Type B pancreatic cell (in vitro differentiated cells): ENCODE measurements around the gene PHKB. TPM values are rescaled to one million over a fixed set of nuclear protein-coding genes. Genes with fewer than 3 reads are reported as not detected.

Experiments used
- DNase-seq: peaks from one replicate; pipeline ENCODE4 v3.0.0; 2021; ENCODE audit warnings: mixed read lengths; ENCODE audit not compliant: unreplicated experiment; ENCODE audit errors: extremely low spot score
- H3K27ac Mint-ChIP-seq: 2 replicates; pipeline ENCODE4 v1.8.0; 2021; ENCODE audit warnings: mild to moderate bottlenecking, mixed read lengths
- H3K27me3 Mint-ChIP-seq: 2 replicates; pipeline ENCODE4 v1.8.0; 2021; ENCODE audit warnings: mixed read lengths
- H3K36me3 Mint-ChIP-seq: 2 replicates; pipeline ENCODE4 v1.8.0; 2021; ENCODE audit warnings: mixed read lengths
- H3K4me1 Mint-ChIP-seq: one replicate; pipeline ENCODE4 v1.8.0; 2021; ENCODE audit warnings: mixed read lengths; ENCODE audit not compliant: unreplicated experiment
- H3K4me3 Mint-ChIP-seq: 2 replicates; pipeline ENCODE4 v1.8.0; 2021; ENCODE audit warnings: mild to moderate bottlenecking, mixed read lengths
- H3K9me3 Mint-ChIP-seq: 2 replicates; pipeline ENCODE4 v1.8.0; 2021; ENCODE audit warnings: mixed read lengths
- total RNA-seq: library from RNA; stranded (reverse); gene quantifications from 2 replicates; pipeline ENCODE4 v1.2.1, GENCODE V29; 2021; ENCODE audit warnings: low replicate concordance
- TF ChIP-seq, protein P1 (sequence below): fragments of 200-600 bp; sonication (generic); conservative IDR thresholded peaks from 2 replicates; pipeline ENCODE4 v1.5.0; 2021; ENCODE audit warnings: antibody characterized with exemption, mild to moderate bottlenecking

PHKB gene
- total RNA-seq, 1 donor from 2014 or later = 72.9 TPM

DNA sequence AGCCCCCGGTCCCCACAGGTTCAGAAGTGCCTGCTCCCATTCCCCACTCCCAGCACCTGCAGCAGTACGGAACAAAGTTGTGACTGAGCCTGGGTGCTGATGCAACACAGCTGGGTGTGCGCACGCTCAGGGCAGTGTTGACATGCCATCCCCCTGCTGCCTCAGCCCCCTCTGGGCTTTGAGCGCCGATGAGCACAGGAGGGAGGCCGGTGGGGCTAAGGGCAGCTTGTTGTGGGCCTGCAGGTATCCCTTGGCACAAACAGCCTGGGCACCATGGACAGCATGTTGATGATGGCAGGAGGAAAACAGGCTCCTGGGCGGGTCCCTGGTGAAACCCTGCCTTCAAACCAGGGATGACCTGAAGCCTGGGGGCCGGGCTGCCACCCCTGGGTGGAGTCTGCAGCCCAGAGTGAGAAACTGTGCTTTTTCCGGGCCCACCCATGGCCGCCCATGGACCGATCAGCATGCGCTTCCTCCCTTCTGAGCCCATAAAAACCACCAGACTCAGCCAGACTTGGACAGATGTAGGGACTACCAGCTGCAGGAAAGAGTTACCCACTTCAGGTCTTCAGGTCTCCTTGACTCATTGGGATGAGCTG lies 175.5 kb downstream of the PHKB start:
- no peaks in the 10 kb centered on the region for H3K27me3 Mint-ChIP-seq
- H3K4me3 Mint-ChIP-seq = no peak overlapping the region
- H3K36me3 Mint-ChIP-seq = peaks cover 23% of the 10 kb centered on the region
- H3K27ac Mint-ChIP-seq = no peak overlapping the region
- H3K4me1 Mint-ChIP-seq = no peaks in the 10 kb centered on the region
- TF ChIP-seq, protein P1, sequence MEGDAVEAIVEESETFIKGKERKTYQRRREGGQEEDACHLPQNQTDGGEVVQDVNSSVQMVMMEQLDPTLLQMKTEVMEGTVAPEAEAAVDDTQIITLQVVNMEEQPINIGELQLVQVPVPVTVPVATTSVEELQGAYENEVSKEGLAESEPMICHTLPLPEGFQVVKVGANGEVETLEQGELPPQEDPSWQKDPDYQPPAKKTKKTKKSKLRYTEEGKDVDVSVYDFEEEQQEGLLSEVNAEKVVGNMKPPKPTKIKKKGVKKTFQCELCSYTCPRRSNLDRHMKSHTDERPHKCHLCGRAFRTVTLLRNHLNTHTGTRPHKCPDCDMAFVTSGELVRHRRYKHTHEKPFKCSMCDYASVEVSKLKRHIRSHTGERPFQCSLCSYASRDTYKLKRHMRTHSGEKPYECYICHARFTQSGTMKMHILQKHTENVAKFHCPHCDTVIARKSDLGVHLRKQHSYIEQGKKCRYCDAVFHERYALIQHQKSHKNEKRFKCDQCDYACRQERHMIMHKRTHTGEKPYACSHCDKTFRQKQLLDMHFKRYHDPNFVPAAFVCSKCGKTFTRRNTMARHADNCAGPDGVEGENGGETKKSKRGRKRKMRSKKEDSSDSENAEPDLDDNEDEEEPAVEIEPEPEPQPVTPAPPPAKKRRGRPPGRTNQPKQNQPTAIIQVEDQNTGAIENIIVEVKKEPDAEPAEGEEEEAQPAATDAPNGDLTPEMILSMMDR = no peak
- H3K9me3 Mint-ChIP-seq = no peaks in the 10 kb centered on the region
- DNase-seq = no peak

DNA sequence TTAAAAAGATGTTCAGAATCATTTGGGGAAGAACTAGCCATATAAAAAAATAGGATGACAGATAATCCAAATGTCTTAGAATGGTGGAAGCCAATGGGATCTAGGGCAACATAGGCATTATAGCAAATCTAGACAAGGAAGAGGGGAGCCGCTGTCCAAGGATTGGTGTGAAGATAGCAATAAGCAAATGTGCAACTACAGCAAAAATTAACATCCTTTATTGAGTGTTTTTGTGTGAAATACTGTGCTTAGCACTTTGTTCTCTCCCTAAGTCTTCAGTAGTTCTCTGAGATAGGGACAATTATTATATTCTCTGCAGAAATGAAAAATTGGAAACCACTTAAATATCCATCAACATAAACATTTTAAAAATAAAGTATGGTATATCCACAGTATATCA lies 177.0 kb downstream of the PHKB start:
- H3K9me3 Mint-ChIP-seq = no peaks in the 10 kb centered on the region
- no peak for DNase-seq
- TF ChIP-seq, protein P1 = no peak
- H3K36me3 Mint-ChIP-seq = peaks cover 21% of the 10 kb centered on the region
- H3K27ac Mint-ChIP-seq = no peak overlapping the region
- peaks cover 5% of the 10 kb centered on the region for H3K4me1 Mint-ChIP-seq
- H3K4me3 Mint-ChIP-seq = no peak overlapping the region
- H3K27me3 Mint-ChIP-seq = no peaks in the 10 kb centered on the region

GRCh38 chr16:47640661-47641060 lies 179.5 kb downstream of the PHKB start:
- Mint-ChIP-seq H3K27ac (no peak overlapping the region), H3K4me1 (peaks cover 12% of the 10 kb centered on the region)
- TF ChIP-seq, protein P1 = no peak

DNA sequence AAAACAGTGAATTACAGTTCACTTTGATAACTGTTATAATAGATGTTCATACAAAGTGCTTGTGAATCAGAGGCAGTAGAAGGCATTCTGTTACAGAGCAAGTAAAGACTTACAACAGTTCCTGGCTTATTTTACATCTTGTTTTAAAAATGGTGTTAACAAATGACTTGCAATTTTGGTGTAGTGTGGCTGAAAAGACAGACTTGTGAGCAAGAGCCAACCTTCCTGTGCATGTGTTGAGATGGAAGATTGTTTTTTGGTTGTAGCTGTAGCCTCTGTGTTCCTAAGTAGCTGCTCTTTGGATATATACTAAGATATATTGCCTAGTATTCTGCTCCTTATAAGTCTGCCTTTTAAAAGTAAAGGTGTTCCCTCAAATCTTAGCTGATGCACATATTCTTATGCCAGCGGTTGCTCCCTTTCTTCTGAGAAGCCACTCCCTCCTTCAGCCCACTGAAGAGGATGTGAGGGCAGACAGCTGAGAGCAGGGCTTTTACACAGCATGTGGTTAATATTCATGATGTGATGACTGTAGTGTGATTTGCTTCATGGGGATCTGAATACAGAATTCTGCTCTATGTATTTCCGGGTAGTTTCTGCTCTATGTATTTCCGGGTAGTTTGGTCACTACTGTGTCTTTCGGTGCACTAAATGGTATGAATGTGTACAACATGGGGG lies 182.3 kb downstream of the PHKB start:
- H3K27me3 Mint-ChIP-seq = no peaks in the 10 kb centered on the region
- no peaks in the 10 kb centered on the region for H3K36me3 Mint-ChIP-seq
- TF ChIP-seq, protein P1 = no peak
- no peak overlapping the region for H3K27ac Mint-ChIP-seq
- no peak for DNase-seq
- H3K4me3 Mint-ChIP-seq = no peak overlapping the region
- H3K9me3 Mint-ChIP-seq = no peaks in the 10 kb centered on the region
- H3K4me1 Mint-ChIP-seq = peaks cover 12% of the 10 kb centered on the region

More at GRCh38 chr16:47640661-47641060, 179.5 kb downstream of the PHKB start:
- Mint-ChIP-seq H3K27me3 (no peaks in the 10 kb centered on the region), H3K9me3 (no peaks in the 10 kb centered on the region), H3K4me3 (no peak overlapping the region), H3K36me3 (peaks cover 9% of the 10 kb centered on the region)
- no peak for DNase-seq

DNA sequence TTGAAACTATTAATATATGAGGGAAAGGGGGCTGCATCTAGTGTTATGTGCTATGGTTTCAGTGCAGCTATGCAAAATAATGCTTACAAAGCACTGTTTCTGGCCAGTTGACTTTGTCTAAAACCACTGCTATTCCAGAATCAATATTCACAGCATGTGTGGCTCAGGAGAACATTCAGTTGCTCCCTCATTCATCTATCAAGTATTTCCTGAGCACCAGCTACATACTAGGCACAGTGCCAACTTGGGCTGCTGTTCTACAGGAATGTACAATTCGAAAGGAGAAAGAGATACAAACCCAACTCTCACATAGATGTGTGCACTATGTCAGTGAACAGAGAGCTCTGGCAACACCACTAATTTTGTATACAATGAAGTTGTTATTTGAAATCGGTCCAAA lies 183.0 kb downstream of the PHKB start:
- H3K27me3 Mint-ChIP-seq = no peaks in the 10 kb centered on the region
- H3K4me1 Mint-ChIP-seq = peaks cover 12% of the 10 kb centered on the region
- H3K4me3 Mint-ChIP-seq = no peak overlapping the region
- no peak for DNase-seq
- H3K36me3 Mint-ChIP-seq = no peaks in the 10 kb centered on the region
- H3K27ac Mint-ChIP-seq = no peak overlapping the region
- no peaks in the 10 kb centered on the region for H3K9me3 Mint-ChIP-seq
- TF ChIP-seq, protein P1 = no peak
